Measurements from ENCODE around the gene CDC42SE2.

The CDC42SE2 gene

GRCh38 chr5:131431794-131432193, 167.9 kb downstream of the CDC42SE2 start:
- Histone ChIP-seq H3K36me3 (ENCODE audit: insufficient read depth, low read length) (peaks cover 33% of the 10 kb centered on the region; the same call in 1 of the 2 replicates), H3K79me2 (ENCODE audit: insufficient read depth, low read length) (no peaks in the 10 kb centered on the region), H3K4me2 (ENCODE audit: low read depth, low read length, poor library complexity, severe bottlenecking) (no peak overlapping the region), H4K20me1 (ENCODE audit: insufficient read depth, low read length, poor library complexity, severe bottlenecking) (no peaks in the 10 kb centered on the region), H3F3A (ENCODE audit: low read depth) (no peaks in the 10 kb centered on the region), H3K9ac (ENCODE audit: low read depth, low read length, poor library complexity, severe bottlenecking) (no peak overlapping the region), H3K4me3 (ENCODE audit: low read length, poor library complexity, severe bottlenecking) (no peak overlapping the region), H2AFZ (ENCODE audit: low read length) (no peak overlapping the region), H3K27me3 (ENCODE audit: insufficient read depth, low read length, poor library complexity, severe bottlenecking) (no peaks in the 10 kb centered on the region), H3K9me3 (ENCODE audit: insufficient read depth, low read depth, low read length) (no peaks in the 10 kb centered on the region), H3K4me1 (ENCODE audit: insufficient read depth, low read length, poor library complexity, severe bottlenecking) (no peaks in the 10 kb centered on the region), H3K9me2 (replicated peaks; ENCODE audit: low read depth, low read length) (no peaks in the 10 kb centered on the region)
- TF ChIP-seq, protein P1, sequence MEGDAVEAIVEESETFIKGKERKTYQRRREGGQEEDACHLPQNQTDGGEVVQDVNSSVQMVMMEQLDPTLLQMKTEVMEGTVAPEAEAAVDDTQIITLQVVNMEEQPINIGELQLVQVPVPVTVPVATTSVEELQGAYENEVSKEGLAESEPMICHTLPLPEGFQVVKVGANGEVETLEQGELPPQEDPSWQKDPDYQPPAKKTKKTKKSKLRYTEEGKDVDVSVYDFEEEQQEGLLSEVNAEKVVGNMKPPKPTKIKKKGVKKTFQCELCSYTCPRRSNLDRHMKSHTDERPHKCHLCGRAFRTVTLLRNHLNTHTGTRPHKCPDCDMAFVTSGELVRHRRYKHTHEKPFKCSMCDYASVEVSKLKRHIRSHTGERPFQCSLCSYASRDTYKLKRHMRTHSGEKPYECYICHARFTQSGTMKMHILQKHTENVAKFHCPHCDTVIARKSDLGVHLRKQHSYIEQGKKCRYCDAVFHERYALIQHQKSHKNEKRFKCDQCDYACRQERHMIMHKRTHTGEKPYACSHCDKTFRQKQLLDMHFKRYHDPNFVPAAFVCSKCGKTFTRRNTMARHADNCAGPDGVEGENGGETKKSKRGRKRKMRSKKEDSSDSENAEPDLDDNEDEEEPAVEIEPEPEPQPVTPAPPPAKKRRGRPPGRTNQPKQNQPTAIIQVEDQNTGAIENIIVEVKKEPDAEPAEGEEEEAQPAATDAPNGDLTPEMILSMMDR (conservative IDR thresholded peaks at IDR 0.05; ENCODE audit: low read length) = no peak
- TF ChIP-seq EZH2phosphoT487 (IDR thresholded peaks at IDR 0.05; ENCODE audit: borderline replicate concordance) = no peak

DNA sequence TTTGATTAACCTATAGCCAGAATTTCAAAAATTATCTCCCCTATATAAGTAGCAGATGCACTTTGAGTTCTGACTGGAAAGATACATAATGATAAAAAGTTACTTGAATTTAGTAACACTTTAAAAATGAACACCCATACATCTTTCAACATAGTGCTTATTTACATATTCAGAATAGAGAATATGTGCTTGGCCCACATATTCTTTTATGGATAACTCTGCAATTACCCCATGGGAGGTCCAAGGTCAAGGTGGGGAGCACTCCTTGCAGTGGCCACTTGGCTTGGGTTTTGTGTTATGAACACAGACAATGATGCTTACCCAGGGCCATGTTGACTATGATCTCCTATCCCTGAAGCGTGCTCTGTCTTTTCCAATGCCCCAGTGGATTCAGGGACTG, 169.3 kb downstream of the CDC42SE2 start:
- Histone ChIP-seq H3K36me3 (ENCODE audit: insufficient read depth, low read length) (peaks cover 43% of the 10 kb centered on the region; the same call in 1 of the 2 replicates), H3K4me1 (ENCODE audit: insufficient read depth, low read length, poor library complexity, severe bottlenecking) (no peaks in the 10 kb centered on the region), H3K4me2 (ENCODE audit: low read depth, low read length, poor library complexity, severe bottlenecking) (no peak overlapping the region), H3K4me3 (ENCODE audit: low read length, poor library complexity, severe bottlenecking) (no peak overlapping the region), H3K79me2 (ENCODE audit: insufficient read depth, low read length) (no peaks in the 10 kb centered on the region), H3F3A (ENCODE audit: low read depth) (no peaks in the 10 kb centered on the region), H3K9me2 (replicated peaks; ENCODE audit: low read depth, low read length) (no peaks in the 10 kb centered on the region), H3K9ac (ENCODE audit: low read depth, low read length, poor library complexity, severe bottlenecking) (no peak overlapping the region), H3K27me3 (ENCODE audit: insufficient read depth, low read length, poor library complexity, severe bottlenecking) (no peaks in the 10 kb centered on the region), H2AFZ (ENCODE audit: low read length) (no peak overlapping the region), H3K9me3 (ENCODE audit: insufficient read depth, low read depth, low read length) (no peaks in the 10 kb centered on the region), H4K20me1 (ENCODE audit: insufficient read depth, low read length, poor library complexity, severe bottlenecking) (no peaks in the 10 kb centered on the region)
- TF ChIP-seq, protein P1 (conservative IDR thresholded peaks at IDR 0.05; ENCODE audit: low read length) = no peak
- no peak for TF ChIP-seq EZH2phosphoT487 (IDR thresholded peaks at IDR 0.05; ENCODE audit: borderline replicate concordance)

DNA sequence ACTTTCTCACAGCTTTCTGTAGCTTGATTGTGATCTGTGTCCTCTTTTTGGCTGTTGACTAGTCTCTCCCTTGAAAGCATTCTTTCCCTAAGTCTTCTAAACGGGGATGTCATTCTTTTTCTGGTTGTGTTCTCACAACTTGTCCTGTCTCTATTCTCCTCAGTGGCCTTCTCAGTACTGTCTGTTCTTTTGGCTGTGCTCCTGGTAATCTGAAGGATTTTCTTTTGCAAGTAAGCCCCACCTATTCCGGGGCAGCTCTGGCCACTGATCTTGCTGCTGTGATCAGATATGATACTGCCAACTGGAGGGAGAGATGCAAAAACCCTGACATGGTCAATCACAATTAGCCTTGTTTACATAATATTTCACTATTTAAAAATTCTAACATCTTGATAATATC, 172.2 kb downstream of the CDC42SE2 start:
- H3K9me3 ChIP-seq (ENCODE audit: insufficient read depth, low read depth, low read length) = no peaks in the 10 kb centered on the region
- H3F3A ChIP-seq (ENCODE audit: low read depth) = no peaks in the 10 kb centered on the region
- H3K36me3 ChIP-seq (ENCODE audit: insufficient read depth, low read length) = peaks cover 47% of the 10 kb centered on the region; the same call in 1 of the 2 replicates
- no peak overlapping the region for H3K4me2 ChIP-seq (ENCODE audit: low read depth, low read length, poor library complexity, severe bottlenecking)
- H3K9ac ChIP-seq (ENCODE audit: low read depth, low read length, poor library complexity, severe bottlenecking) = no peak overlapping the region
- TF ChIP-seq, protein P1 (conservative IDR thresholded peaks at IDR 0.05; ENCODE audit: low read length) = no peak
- no peak for TF ChIP-seq EZH2phosphoT487 (IDR thresholded peaks at IDR 0.05; ENCODE audit: borderline replicate concordance)
- H3K9me2 ChIP-seq (replicated peaks; ENCODE audit: low read depth, low read length) = no peaks in the 10 kb centered on the region
- no peaks in the 10 kb centered on the region for H4K20me1 ChIP-seq (ENCODE audit: insufficient read depth, low read length, poor library complexity, severe bottlenecking)
- no peak overlapping the region for H3K4me3 ChIP-seq (ENCODE audit: low read length, poor library complexity, severe bottlenecking)
- H3K79me2 ChIP-seq (ENCODE audit: insufficient read depth, low read length) = no peaks in the 10 kb centered on the region
- H3K4me1 ChIP-seq (ENCODE audit: insufficient read depth, low read length, poor library complexity, severe bottlenecking) = no peaks in the 10 kb centered on the region
- no peak overlapping the region for H2AFZ ChIP-seq (ENCODE audit: low read length)
- no peaks in the 10 kb centered on the region for H3K27me3 ChIP-seq (ENCODE audit: insufficient read depth, low read length, poor library complexity, severe bottlenecking)

All from Loucy (cell line).